Parathyroid adenoma (tissue), 2 donors: ENCODE results near the gene CIC.

ENCODE experiments used
- H2AFZ ChIP-seq: fragments of 300-600 bp; sonication (generic); one replicate; pipeline ENCODE4 v1.7.0; 2017; ENCODE audit warnings: antibody characterized with exemption, mild to moderate bottlenecking
- H3K27ac ChIP-seq: fragments of 300-600 bp; sonication (generic); one replicate; pipeline ENCODE4 v1.7.0; 2017
- H3K27me3 ChIP-seq: fragments of 300-600 bp; sonication (generic); one replicate; pipeline ENCODE4 v1.7.0; 2017; ENCODE audit warnings: low read length; ENCODE audit not compliant: control insufficient read depth, insufficient read depth
- H3K36me3 ChIP-seq: fragments of 300-600 bp; sonication (generic); one replicate; pipeline ENCODE4 v1.7.0; 2017; ENCODE audit warnings: low read length; ENCODE audit not compliant: control insufficient read depth, insufficient read depth
- H3K4me1 ChIP-seq: fragments of 300-600 bp; sonication (generic); one replicate; pipeline ENCODE4 v1.7.0; 2017; ENCODE audit warnings: control low read depth
- H3K4me2 ChIP-seq: fragments of 300-600 bp; sonication (generic); one replicate; pipeline ENCODE4 v1.7.0; 2017; ENCODE audit warnings: low read length
- H3K4me3 ChIP-seq: fragments of 300-600 bp; sonication (generic); one replicate; pipeline ENCODE4 v1.7.0; 2017; ENCODE audit warnings: low read depth, low read length
- H3K79me2 ChIP-seq: fragments of 300-600 bp; sonication (generic); one replicate; pipeline ENCODE4 v1.7.0; 2017; ENCODE audit warnings: control low read depth
- H3K9ac ChIP-seq: fragments of 300-600 bp; sonication (generic); one replicate; pipeline ENCODE4 v1.7.0; 2017; ENCODE audit warnings: mild to moderate bottlenecking
- H3K9me3 ChIP-seq: fragments of 300-600 bp; sonication (generic); one replicate; pipeline ENCODE4 v1.7.0; 2017; ENCODE audit warnings: low read length; ENCODE audit not compliant: control insufficient read depth
- TF ChIP-seq, protein P1 (sequence below): fragments of 300-600 bp; sonication (generic); IDR thresholded peaks from one replicate; pipeline ENCODE4 v1.7.0; 2017; ENCODE audit warnings: antibody characterized with exemption, mild to moderate bottlenecking
- donor health status: primary hyperparathyroidism.

CIC gene

DNA sequence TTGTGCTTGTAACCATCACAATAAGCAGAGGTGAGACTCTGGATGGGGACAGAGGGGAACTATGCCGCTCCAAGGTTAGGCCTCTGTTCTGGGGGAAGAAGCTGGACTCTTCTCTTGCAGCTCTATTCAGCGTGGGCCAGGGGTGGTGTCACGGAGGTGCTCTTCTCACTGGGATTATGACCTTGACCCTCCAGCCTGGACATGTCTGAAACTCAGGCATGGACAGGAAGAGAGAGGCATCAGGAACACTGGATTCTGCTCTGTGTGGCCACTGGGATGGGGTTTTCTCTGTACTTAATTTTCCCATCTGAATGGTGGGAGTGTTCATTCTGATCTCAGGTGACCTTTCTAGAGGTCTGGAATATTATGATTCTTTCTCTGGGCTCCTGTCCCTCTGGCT, 64.0 kb downstream of the CIC start:
- peaks cover under 1% of the 10 kb centered on the region for H3K79me2 ChIP-seq
- H3K27me3 ChIP-seq: no peaks in the 10 kb centered on the region
- no peaks in the 10 kb centered on the region for H3K9me3 ChIP-seq
- H3K9ac ChIP-seq: no peak overlapping the region
- no peak overlapping the region for H3K4me3 ChIP-seq
- TF ChIP-seq, protein P1, sequence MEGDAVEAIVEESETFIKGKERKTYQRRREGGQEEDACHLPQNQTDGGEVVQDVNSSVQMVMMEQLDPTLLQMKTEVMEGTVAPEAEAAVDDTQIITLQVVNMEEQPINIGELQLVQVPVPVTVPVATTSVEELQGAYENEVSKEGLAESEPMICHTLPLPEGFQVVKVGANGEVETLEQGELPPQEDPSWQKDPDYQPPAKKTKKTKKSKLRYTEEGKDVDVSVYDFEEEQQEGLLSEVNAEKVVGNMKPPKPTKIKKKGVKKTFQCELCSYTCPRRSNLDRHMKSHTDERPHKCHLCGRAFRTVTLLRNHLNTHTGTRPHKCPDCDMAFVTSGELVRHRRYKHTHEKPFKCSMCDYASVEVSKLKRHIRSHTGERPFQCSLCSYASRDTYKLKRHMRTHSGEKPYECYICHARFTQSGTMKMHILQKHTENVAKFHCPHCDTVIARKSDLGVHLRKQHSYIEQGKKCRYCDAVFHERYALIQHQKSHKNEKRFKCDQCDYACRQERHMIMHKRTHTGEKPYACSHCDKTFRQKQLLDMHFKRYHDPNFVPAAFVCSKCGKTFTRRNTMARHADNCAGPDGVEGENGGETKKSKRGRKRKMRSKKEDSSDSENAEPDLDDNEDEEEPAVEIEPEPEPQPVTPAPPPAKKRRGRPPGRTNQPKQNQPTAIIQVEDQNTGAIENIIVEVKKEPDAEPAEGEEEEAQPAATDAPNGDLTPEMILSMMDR: no peak
- H3K4me2 ChIP-seq: no peak overlapping the region
- H2AFZ ChIP-seq: no peak overlapping the region
- H3K27ac ChIP-seq: no peak overlapping the region
- no peaks in the 10 kb centered on the region for H3K4me1 ChIP-seq
- H3K36me3 ChIP-seq: no peaks in the 10 kb centered on the region

DNA sequence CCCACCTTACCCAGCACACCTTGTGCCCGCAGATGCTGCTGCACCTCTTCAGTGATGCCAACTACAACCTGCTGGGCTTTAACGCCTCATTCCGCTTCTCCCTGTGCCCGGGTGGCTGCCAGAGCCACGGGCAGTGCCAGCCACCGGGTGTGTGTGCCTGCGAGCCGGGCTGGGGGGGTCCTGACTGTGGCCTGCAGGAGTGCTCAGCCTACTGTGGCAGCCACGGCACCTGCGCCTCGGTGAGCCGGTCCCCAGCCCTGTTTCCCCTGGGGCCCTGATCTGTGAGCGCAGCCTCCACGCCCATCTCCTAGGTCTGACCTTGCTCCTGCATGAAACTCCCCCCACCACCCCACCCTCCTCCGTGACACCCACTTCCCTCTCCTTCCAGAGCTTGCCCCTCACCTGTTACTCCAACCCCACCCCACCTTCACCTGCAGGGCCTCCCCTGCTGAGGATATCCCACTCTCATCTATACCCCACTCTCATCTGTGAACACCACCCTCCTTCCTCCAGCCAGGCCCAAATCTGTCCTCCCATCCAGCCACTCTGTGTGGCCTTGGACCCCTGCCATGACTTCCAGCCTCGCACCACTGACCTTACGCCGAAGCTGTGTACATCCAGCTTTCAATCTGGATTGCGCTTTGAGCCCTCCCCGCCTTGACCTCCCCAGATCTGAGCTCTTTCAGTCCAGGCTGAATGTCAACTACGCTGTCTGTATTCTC, 65.1 kb downstream of the CIC start:
- H3K4me2 ChIP-seq: no peak overlapping the region
- no peaks in the 10 kb centered on the region for H3K27me3 ChIP-seq
- no peak overlapping the region for H3K9ac ChIP-seq
- H3K27ac ChIP-seq: no peak overlapping the region
- H3K36me3 ChIP-seq: no peaks in the 10 kb centered on the region
- no peaks in the 10 kb centered on the region for H3K9me3 ChIP-seq
- TF ChIP-seq, protein P1: no peak
- H3K4me3 ChIP-seq: no peak overlapping the region
- no peak overlapping the region for H2AFZ ChIP-seq
- H3K4me1 ChIP-seq: no peaks in the 10 kb centered on the region
- H3K79me2 ChIP-seq: no peaks in the 10 kb centered on the region

GRCh38 chr19:42334697-42335373, 65.8 kb downstream of the CIC start:
- no peak overlapping the region for H2AFZ ChIP-seq
- no peaks in the 10 kb centered on the region for H3K9me3 ChIP-seq
- no peaks in the 10 kb centered on the region for H3K36me3 ChIP-seq
- H3K4me2 ChIP-seq: no peak overlapping the region
- H3K4me3 ChIP-seq: no peak overlapping the region
- no peaks in the 10 kb centered on the region for H3K79me2 ChIP-seq
- H3K27me3 ChIP-seq: no peaks in the 10 kb centered on the region
- TF ChIP-seq, protein P1: no peak
- H3K27ac ChIP-seq: no peak overlapping the region
- no peaks in the 10 kb centered on the region for H3K4me1 ChIP-seq
- H3K9ac ChIP-seq: no peak overlapping the region

GRCh38 chr19:42335374-42335936, 66.4 kb downstream of the CIC start:
- TF ChIP-seq, protein P1: no peak
- H3K27ac ChIP-seq: no peak overlapping the region

More at GRCh38 chr19:42335374-42335936, 66.4 kb downstream of the CIC start:
- Histone ChIP-seq H3K27me3 (no peaks in the 10 kb centered on the region), H3K36me3 (no peaks in the 10 kb centered on the region), H3K4me3 (no peak overlapping the region), H3K79me2 (no peaks in the 10 kb centered on the region), H2AFZ (no peak overlapping the region), H3K4me1 (no peaks in the 10 kb centered on the region), H3K4me2 (no peak overlapping the region), H3K9ac (no peak overlapping the region), H3K9me3 (no peaks in the 10 kb centered on the region)
